ENCODE measurements around the gene CNNM3.

- TF ChIP-seq CTCF (IDR thresholded peaks at IDR 0.05), result no peak
- no peak for TF ChIP-seq POLR2AphosphoS5 (IDR thresholded peaks at IDR 0.05; ENCODE audit: low read depth, low read length)
These were observed 3.2 kb downstream of the CNNM3 start for GRCh38 chr2:96819128-96819875.
